GM21528 (cell line): ENCODE data around the gene MYH4.

ENCODE experiments used
- ATAC-seq: cut with Tn5 transposase; IDR thresholded peaks from one replicate; pipeline ENCODE4 v1.9.1; 2021; ENCODE audit warnings: mild to moderate bottlenecking, moderate library complexity; ENCODE audit not compliant: unreplicated experiment, low FRiP score

The MYH4 gene

GRCh38 chr17:10469459-10469858, at the start of gene MYH4:
TSS of gene MYH4 (minus strand) at chr17:10469559. CDS start at chr17:10466745, 2,814 bp downstream.
- no peak for ATAC-seq

DNA sequence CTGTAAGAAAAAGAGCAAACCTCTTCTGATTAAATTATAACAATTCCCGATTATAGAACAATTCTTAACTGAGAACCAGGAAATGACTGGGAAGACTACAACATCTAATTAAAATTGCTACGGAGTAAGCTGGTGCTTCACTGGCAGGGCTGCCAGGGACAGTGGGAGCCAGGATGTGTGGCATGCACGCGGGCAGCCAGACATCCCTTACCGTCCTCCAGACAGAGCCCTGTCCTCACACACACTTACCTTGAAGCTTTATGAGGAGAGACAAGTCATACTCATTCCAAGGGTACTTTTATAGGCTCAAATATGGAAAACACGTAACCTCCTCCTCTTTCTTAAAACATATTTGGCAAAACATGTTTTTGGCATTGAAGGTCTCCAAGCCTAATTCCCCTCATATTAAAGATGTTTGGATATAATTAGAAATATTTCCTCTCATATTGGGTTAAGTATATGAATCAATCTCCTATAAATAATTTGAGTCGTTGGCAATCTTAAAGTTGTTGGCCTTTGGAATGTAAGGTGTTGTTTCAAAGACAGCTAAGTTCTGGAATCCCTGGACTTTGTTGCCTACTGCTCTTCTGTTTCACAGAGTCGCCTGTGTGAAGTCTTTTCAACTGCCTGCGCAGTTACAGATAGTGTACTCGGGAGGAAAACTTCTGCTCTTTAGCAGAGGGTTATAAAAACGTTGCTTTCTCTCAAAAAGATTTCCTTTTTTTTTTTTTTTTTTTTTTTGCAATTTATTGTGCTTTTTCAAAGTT, 49.1 kb upstream of the MYH4 start, which contains the start of gene MYH1:
TSS of gene MYH1 (minus strand) at position 272 of the 767 bp plus-strand sequence. CDS start 1,900 bp downstream, outside the sequence.
- ATAC-seq = no peak

- ATAC-seq = no peak
Observed at GRCh38 chr17:10516638-10517037, 47.3 kb upstream of the MYH4 start.

DNA sequence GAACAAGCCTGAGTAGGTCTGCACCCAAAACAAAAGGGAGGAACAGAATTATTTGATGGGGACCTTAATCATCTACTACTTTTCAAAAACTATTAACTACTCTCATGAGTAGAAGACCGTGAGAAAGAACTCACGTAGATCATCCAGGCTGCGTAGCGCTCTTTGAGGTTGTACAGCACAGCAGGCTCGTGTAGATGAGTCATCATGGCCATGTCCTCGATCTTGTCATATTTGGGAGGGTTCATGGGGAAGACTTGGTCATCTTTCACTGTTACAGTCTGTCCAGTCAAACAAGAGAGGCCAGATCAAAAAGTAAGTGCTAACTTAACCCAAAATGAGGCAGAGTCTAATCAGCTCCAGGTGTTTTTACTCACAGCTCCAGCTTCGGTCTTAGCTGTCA, 46.7 kb upstream of the MYH4 start:
- ATAC-seq = no peak

GRCh38 chr17:10513299-10514067, 44.1 kb upstream of the MYH4 start:
- ATAC-seq = no peak

GRCh38 chr17:10512856-10513255, 43.5 kb upstream of the MYH4 start:
- ATAC-seq = no peak

- ATAC-seq = no peak
Observed at GRCh38 chr17:10499950-10500349, 30.6 kb upstream of the MYH4 start.

GRCh38 chr17:10492004-10492403, 22.6 kb upstream of the MYH4 start:
- ATAC-seq = no peak

DNA sequence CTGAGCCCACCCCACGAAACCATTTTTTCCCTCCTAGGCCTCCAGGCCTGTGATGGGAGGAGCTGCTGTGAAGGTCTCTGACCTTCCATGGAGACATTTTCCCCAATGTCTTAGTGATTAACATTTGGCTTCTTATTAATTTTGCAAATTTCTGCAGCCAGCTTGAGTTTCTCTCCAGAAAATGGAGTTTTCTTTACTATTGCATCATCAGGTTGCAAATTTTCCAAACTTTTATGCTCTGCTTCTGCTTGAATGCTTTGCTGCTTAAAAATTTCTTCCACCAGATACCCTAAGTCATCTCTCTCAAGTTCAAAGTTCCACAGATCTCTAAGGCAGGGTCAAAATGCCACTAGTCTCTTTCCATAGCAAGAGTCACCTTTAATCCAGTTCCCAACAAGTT, 12.9 kb upstream of the MYH4 start:
- no peak for ATAC-seq

DNA sequence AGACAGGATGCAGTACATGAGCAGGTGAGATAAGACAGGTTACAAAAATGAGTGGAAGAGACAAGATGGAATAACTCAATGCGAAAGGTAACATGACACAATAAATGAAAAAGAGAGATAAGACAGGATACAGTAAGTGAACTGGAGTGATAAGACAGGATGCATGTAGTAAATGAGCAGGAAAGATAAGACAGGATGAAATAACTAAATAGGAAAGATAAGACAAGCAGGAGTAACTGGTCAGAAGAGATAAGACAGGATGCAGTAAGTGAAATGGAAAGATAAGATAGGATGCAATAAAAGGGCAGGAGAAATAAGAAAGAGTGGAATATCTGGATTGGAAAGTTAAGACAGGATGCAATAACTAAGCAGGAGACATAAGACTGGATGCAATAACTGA, 8.3 kb upstream of the MYH4 start:
- no peak for ATAC-seq

DNA sequence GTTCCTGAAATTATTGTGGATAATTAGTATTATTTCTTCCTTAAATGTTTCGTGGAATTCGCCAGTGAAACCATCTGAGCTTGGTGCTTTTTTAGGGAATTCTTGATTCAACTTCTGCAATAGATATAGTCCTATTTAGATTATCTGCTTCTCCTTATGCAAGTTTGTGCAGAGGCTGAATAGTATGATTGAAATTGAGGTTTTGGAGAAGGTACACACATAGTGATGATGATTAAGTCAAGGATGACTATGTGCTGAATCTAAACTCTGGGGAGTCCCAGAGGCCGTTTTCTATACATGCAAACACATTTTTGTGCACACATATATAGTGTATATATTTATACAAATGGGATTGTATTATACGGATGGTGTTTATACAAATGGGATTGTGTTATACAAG, 5.2 kb upstream of the MYH4 start:
- ATAC-seq = no peak

- ATAC-seq = no peak
Observed at GRCh38 chr17:10471858-10472257, 2.5 kb upstream of the MYH4 start.

DNA sequence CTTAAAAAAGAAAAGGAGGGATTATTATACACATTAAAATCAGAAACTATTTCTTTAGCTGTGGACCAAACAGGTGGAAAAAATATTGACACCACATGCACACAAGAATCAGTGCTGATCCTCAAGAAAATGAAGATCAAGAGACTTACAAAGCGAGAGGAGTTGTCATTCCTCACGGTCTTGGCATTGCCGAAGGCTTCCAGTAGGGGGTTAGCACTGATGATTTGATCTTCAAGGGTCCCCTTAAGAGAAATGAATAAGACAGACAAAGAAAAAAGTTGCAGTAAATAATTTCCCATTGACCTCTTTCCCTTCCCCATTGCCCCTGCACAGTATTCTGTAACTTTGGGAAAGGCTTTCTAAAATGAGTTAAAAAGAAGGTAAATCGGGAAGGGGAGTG, 6.0 kb downstream of the MYH4 start:
- no peak for ATAC-seq

DNA sequence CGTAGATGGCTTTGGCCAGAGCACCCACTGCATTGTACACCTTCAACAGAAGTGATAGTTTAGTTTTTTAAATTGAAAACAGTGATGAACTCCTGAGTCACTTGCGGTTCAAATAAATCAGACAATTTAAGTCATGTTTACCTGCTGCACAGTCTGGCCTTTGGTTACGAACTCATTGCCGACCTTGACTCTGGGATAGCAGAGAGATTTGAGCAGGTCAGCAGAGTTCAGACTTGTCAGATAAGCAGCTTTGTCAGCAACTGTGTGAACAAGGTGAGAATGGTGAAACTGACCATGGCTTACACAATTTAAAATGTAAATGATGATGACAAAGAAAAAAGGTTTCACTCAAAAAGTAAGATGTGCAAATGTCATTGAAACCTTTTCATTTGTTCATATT, 9.3 kb downstream of the MYH4 start:
- no peak for ATAC-seq

- no peak for ATAC-seq
Observed at GRCh38 chr17:10458701-10459100, 10.7 kb downstream of the MYH4 start.

GRCh38 chr17:10457952-10458351, 11.4 kb downstream of the MYH4 start:
- ATAC-seq = no peak

GRCh38 chr17:10447026-10447931, 22.1 kb downstream of the MYH4 start:
- ATAC-seq = no peak

DNA sequence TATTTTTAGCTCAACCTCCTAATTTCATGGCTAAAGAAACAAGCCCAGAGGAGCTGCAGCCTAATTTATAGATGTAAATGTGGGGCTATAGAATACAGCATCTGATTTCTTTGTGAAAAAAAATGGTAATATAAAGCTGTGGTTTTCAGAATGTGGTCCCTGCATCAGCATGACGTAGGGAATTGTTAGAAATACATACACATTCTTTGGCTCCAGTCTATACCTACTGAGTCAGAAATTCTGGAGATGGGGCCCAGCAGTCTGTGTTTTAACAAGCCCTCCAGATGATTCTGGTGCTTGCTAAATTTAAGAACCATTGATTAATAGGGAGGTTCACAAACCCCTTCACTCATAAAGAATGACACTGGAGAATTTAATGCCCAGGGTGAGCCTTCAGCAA, 29.5 kb downstream of the MYH4 start:
- ATAC-seq = no peak

DNA sequence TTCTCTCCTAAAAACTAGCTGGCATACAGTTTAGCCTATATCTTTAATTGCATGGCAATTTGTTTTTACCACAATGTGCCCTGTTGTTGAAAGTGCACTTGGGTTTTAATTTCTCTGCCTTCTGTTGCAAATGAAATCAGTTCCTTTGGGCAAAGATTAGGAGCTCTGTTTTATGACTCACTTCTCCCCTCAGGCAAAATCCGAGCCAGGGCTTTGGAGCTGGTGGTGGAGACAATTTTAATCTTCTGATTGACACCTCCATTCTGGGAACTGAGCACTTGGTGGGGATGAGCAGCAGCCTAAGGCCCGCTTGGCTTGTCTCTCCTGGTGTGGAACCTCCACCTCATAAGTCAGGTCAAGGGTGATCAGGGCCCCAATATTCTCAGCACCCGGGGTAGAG, 34.3 kb downstream of the MYH4 start:
- ATAC-seq = no peak

DNA sequence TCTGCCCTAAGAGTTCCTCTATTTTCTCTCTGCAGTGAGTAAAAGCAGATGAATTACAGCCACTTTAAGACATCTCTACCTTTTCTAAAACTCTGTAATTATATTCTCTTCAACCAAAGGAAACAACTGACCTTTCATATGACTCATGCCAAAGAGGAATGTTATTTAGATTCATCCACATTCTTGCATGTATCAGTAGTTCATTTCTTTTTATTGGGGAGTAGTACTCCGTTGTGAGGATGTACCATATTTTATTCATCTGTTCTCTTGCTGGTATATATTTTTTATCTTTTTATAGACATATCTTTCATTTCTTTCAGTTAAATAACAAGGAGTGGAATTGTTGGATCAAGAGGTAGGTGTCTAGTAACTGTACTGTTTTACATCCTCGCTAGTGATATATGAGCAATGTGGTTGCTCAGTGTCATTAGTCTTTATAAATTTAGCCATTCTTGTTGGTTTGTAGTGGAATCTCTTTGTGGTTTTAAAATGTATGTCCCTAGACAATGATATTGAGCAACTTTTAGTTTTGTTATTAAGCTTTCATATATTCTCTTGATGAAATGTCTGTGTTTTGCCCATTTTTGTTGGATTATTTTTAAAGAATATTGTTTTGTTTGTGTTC, 39.8 kb downstream of the MYH4 start:
- ATAC-seq = no peak
